ENCODE data around the gene OR1K1.
"Not testable (repeated sequence)": the region's sequence is repeated elsewhere in the genome, so short reads cannot be mapped to it uniquely, and the experiment has no call there.

Gene OR1K1

DNA sequence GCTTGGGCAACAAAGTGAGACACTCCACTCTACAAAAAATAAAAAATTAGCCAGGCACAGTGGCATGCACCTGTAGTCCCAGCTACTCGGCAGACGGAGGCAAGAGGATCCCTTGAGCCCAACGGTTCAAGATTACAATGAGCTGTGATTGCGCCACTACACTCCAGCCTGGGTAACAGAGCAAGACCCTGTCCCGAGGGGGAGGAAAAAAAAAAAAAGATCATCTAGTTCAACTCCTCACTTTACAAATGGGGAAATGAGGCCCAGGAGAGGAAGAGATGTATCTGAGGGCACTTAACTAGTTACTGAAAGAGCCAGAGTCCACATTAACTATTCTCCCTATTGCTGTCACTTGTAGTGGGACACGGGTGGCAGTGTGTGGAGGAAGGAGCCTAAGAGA is 14.6 kb downstream of the OR1K1 start:
- no peak for DNase-seq

DNA sequence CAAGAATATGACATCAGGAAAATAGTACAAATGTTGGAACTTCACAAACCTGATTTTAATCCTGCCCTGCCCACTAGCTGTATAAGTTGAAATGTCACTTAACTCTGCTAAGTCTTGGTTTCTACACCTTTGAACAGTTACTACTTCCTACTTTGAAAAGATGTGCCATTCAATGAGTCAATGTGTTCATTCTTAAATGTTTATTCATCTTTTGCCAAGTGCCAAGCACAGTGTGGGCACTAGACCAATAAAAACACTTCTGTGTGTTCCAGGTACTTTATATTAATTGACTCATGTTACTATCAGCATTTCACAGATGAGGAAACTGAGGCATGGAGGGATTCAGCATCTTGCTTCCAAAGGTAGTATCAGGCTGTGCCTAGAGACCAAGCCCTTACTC is 15.6 kb downstream of the OR1K1 start:
- no peak for DNase-seq

DNA sequence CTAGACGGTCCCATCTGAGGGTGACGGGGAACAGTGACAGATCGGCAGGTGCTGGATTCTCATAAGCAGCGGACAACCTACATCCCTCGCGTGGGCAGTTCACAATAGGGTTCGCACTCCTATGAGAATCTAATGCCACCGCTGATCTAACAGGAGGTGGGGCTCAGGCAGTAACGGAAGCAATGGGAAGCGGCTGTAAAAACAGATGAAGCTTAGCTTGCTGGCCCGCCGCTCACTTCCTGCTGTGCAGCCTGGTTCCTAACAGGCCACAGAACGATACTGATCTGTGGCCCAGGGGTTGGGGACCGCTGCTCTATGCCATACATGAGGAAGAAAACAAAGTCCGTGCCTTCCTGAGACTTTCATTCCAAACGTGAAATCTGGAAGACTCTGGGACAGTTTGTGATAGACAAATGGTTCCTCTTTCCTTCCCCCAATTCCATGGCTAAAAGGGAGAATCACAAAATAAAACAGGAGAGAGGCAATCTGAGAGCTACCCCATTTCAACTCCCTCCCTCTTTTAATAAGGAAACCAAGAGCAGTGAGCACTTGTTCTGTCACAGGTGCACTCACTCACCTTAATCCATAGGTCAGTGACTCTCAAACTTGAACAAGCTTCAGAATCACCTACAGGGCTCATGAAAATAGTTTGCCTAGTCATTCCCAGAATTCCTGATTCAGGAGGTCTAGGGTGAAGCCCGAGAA is 16.4 kb downstream of the OR1K1 start:
- DNase-seq, result peak; percentile 39 to 53

DNA sequence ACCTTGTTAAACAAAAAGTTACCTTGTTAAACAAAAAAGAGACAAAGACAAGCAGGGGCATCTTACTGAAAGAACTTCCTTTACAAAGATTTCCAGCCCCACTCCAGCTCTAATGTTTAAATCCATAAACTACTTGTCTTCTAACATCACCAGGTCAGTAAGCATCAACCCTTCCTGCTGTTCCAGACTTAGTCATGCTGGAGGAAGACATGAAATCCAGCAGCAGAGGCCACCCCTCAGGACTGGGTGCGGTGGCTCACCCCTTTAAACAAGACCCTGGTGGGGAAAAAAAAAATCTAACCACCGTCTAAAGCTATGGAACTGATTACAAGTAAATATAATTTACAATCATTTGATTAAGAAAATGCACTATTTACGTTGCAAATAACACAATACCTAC is 19.4 kb downstream of the OR1K1 start:
- no peak for DNase-seq

DNA sequence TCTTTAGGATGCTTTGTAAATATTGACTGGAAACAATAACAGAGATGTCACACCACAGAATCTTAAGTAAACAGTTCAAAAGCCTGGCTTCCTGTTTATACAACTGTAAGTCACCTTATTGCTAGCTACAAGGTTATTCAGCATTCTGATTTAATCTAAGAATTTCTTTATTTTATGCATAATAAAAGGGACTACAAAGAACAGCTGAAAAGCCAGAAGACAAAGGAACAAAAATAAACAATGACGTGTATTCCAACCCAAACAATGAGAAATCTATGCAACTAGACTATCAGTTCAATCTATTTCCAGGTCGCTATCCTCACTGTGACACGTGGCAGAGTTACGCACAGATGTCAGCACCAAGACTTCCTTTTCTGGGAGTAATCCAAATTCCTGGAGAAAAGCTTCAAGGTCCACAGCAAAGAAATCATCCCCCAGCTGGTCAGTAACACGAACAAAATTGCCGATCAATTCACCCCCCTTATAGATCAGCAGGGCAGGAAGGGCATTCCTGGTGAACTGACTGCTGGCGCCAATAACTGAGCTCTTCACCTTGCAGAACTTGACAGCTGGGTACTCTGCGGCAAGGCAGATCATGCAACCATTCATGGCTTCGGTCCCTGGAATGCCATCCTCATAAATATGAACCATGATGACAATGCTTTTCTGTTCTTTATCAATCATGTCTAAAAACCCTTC is 20.0 kb downstream of the OR1K1 start:
- no peak for DNase-seq

DNA sequence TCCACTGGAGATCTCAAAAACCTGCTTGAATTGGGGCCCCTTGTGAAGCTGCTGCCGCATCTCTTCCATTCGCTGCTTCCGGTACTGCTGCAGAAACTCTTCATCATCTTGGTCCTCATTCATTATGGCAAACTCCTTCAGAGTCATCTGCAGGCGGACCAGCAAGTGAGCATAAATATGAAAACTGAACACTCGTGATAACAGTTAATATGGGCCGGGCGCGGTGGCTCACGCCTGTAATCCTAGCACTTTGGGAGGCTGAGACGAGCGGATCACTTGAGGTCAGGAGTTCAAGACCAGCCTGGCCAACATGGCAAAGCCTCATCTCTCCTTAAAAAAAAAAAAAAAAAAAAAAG is 20.5 kb downstream of the OR1K1 start:
- DNase-seq, result no peak

DNA sequence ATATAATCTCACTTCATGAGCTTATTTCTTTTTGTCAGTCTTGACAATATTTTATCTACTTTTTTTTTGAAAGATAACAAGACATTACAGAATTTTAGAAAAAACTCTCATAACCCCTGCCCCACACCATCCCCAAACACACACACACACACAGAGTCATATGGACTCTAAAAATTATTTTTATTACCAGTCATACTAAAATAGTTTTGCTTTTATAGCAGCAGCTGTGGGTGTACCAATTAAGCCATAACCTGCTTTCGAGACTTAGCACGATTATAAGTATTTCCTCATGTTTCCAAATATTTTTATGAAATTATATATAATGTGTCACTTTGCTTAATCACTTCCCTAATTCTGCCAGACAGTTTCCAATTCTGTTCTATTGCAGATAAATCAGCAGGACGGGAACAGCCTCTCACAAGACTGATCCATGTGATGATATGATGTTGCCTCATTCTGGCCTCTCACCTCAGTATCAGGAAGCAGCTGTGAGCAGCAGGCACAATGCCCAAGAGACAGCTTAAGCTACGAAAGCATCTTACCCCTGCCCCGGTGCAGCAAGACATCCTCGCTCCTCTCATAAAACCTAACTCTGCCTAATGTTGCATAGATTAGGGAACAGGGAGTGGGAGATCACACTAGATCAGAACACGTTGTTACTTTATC is 21.5 kb downstream of the OR1K1 start:
- DNase-seq, result no peak

DNA sequence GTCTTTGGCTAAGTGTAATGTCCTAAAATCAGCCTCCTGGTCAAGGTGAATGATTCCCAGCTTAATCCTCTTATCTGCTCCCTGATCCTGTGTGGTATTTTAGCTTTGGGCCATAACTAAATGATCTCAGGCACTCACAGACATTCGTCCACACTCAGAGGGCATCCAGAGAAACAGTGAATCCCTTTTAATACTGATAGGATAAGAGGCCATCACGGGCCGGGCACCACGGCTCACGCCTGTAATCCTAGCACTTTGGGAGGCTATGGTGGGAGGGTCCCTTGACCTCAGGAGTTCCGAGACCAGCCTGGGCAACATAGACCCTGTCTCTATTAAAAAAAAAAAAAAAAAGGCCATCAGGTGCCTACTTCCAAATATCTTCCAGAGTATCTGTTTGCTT is 22.1 kb downstream of the OR1K1 start:
- no peak for DNase-seq

DNA sequence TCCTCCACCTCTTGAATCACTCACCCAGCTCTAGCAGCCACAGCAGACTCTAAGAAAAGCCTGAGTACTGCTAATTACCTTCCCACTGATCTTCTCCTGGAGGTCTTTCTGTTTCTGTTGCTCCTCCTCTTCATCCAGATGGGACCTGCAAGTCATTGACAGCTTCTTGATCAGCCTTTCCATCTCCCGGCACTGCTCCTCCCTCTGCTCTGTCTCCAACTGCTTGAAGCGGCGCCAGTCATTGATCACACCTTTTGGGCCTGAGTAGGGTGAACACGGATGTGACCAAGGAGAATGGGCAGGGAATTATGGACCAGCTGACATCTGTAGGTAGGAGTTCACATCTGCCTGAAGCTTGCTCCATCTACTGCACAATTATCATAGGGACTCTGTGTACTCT is 23.0 kb downstream of the OR1K1 start:
- DNase-seq, result no peak

DNA sequence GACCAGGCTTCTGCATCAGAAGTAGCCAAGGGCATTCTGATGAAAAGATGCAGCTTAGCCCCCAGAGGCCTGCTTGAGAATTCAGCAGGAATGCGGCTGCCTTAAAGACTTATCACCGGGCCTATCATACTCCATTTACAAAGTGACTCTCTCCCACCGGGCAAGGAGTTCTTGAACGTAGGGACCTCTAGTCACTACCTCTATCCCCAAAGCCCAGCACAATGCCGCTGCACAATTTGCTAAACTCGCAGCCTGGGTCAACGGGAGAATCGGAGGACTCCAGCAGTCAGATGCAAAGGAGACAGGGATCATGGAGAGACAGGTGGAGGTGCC is 27.8 kb downstream of the OR1K1 start:
- DNase-seq, result no peak

DNA sequence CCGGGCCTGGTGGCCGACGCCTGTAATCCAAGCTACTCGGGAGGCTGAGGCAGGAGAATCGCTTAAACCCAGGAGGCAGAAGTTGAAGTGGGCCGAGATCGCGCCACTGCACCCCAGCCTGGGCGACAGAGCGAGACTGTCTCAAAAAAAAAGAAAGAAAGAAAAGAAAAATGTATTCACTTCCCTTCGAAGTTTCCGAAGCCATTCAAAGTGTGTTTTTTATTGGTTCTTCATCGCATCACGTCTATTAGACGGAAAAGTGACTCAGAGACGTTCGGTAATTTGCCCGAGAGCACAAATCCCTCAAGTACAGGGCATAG is 29.0 kb downstream of the OR1K1 start:
- not testable (repeated sequence) for DNase-seq

DNA sequence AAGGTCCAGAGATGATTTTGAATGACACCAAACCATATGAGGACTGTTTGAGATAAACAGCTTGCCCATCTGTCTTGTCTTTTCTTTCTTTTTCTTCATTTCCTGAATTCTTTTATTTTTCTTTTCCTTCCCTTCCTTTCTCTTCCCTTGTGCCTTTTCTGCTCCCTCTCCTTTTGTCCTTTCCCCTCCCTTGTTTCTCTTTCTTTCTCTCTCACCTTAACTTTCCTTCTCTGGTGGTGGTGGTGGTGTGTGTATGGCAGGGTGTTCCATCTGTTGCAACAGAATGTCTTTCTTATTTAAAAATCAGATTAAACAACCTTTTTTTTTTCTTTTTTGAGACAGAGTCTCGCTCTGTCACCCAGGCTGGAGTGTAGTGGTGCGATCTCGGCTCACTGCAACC is 32.3 kb downstream of the OR1K1 start:
- DNase-seq, result no peak

DNA sequence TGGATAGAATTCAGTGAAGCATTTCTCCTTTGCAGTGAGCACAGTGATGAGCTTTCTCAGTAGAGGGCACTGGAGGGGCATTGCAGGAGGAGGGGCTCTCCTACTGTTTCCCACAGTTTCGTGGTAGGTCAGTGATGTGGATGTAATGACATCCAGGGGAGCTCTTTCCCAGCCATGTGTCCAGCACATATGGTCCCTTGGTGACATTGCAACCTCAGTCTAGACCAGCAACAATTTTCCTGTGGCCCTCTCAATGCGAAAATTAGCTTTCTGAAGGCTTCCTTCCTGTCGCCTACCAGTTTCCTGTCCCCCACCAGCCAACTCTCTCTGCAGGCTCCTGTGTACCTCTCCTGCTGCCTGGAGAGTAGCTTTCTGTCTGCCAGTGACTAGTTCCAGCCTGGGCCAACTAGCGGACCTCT is 35.4 kb downstream of the OR1K1 start:
- peak; percentile 13 to 28 for DNase-seq

DNA sequence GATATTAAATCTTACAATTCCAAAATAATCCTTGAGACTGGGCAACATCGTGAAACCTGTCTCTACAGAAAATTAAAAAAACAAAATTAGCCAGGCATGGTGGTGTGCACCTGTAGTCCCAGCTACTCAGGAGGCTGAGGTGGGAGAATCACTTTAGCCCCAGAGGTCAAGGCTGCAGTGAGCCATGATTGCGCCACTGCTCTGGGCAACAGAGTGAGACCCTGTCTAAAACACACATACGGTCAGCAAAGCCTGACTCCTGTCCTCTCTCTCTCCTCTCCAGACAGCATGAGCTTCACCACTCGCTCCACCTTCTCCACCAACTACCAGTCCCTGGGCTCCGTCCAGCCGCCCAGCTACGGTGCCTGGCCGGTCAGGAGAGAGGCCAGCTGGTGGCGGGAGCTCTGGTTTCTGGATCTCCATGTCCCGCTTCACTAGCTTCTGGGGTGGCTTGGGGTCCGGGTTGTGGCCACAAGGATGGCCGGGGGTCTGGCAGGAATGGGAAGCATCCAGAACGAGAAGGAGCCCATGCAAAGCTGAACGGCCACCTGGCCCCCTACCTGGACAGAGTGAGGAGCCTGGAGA is 37.4 kb downstream of the OR1K1 start:
- no peak for DNase-seq

DNA sequence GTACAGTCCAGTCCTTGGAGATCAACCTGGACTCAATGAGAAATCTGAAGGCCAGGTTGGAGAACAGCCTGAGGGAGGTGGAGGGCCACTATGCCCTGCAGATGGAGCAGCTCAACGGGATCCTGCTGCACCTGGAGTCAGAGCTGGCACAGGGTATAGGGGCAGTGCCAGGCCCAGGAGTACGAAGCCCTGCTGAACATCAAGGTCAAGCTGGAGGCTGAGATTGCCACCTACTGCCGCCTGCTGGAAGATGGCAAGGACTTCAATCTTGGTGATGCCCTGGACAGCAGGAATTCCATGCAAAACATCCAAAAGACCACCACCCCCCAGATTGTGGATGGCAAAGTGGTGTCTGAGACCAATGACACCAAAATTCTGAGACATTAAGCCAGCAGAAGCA is 38.5 kb downstream of the OR1K1 start:
- not testable (repeated sequence) for DNase-seq

DNA sequence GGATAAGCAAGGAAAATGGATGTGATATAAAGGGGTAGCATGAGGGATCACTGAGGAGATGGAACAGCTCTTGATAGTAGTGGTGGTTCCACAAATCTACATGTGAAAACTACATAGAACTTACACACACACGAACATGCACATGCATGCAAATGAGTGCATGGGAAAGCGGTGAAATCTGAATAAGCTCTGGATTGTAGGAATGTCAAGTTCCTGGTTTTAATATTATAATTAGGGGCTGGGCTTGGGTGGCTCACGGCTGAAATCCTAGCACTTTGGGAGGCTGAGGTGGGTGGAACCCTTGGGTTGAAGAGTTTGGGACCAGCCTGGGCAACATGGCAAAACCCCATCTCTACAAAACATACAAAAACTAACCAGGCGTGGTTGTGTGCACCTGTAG is 41.6 kb downstream of the OR1K1 start:
- DNase-seq, result no peak

DNA sequence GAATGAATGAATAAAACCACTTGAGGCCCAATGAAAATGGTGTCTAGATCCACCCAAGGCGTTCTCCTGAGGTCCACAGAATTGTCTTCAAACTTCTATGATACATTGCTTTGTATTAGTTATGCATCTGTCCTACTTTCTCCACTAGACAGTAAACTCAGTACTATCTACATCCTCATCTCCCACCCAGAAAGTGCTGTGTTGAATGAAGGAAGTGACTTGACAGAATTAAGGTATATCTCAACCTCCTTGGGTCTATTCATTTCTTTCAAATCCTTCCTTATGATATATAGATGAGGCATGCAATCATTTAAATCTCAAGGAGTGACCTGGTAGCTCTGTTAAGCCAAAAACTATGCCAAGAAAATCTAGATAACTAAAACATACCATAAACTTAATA is 44.2 kb downstream of the OR1K1 start:
- DNase-seq, result no peak

DNA sequence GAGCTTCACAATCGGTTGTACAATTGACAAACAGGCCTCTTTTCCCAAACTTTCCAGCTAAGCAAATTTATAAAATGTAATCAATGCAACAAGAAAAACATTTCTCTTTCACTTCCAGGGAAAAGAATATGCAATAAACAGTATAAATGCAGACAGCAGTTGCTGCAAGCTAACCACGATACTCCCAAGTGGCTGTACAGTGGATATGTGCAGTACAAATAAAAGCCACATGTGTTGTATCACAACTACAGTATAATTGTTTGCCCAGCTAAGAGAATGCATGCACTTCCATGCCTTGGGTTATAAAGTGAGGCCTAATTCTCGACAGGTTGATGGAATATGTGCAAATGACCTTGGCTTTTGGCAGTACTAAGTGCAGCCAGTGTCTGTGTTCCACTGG is 45.2 kb downstream of the OR1K1 start:
- DNase-seq, result no peak

DNA sequence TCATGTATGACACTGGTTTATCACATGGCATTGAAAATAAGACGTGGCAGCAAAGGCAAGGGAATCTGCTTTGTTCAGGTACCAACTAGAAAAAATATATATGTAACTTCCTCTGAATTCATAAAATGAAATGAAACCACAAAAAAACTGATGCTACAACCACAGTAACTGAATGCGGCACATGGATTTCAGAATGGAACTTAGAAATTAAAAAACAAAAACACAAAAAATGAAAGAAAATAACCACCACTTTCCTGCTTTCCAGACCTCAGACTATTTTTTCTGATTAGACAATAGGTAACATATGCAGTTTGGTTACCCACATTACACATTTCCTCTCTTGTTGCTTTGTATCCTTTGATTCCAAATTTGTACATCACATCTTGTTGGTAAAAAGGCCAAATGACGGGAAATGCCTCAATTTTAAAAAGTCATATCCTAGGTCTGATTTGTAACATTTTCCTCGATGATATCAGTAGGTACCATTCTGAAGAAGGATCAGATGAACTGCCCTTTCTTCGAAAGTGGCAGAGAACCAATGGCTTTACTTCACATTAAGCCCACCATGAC is 46.5 kb downstream of the OR1K1 start:
- no peak for DNase-seq

DNA sequence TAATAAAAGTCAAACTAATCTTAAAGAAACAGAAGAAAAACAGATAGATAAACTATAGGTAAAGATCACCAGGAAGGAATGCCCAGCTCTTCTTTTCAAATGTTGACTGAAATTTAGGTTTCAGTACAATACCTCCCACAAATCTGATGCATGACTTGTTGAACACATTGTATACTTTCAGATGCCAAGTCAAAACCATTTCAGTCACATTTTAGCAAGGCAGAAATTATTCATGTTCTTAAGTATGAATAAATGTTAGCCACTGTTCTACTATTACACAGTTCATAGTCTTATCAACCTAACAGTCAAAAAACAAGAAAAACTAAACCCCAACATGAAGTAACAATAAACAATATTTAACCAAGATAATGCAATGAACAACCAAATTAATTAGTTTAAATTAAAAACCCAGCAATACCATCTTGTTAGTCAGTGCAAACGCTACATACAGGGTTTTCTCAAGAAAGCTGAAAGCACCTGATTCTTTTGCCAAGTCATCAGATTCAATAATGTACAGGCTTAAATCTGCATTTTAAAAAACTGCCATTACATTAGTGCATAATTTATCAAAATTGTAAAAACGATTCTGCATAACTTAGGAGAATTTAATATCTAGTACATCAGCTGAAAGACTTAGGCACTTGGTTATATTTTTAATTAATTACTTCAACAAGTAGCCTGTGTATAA is 48.5 kb downstream of the OR1K1 start:
- no peak for DNase-seq
